HG02678 (cell line): ENCODE results near the gene ARAP1.

Experiments used
- ATAC-seq: cut with Tn5 transposase; IDR thresholded peaks from one replicate; pipeline ENCODE4 v1.9.1; 2021; ENCODE audit warnings: mild to moderate bottlenecking, moderate library complexity; ENCODE audit not compliant: unreplicated experiment

ARAP1 gene

GRCh38 chr11:72705442-72706365, 46.5 kb downstream of the ARAP1 start:
- no peak for ATAC-seq

GRCh38 chr11:72704783-72705265, 47.4 kb downstream of the ARAP1 start:
- no peak for ATAC-seq

DNA sequence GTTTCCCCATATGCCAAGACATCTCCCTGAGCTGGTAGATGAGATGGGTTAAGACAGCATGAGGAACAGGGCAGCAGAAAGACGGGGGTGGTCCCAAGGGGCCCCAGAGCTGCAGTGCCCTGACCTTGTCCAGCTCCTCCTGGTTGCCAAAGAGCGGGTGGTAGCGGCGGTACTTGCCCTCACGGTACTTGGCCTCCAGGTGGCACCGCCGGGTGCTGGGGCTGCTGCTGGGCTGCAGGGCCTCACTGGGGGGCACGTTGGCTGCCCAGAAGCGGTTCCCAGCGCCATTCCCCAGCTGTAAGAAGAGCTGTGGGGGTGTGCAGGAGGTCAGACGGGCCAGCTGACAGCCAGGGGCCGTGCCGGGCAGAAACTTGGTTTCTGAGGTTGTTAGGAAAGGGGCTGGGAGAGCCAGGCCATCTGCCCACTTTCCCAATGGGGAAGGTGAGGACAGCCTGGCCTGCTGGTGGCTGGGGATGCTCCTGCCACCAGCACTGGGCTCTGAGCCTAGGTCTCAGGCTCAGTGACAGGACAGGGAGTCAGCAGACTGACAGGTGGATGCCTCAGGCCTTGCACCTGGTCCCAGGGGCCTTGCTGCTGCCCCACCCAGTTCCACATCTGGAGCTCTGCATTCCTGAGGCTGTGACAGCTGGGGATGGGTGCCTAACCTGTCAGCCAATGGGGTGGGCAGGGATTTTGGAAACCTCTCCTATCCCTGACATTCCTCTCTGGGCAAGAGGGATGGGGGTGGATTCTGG, 48.0 kb downstream of the ARAP1 start:
- ATAC-seq: no peak

DNA sequence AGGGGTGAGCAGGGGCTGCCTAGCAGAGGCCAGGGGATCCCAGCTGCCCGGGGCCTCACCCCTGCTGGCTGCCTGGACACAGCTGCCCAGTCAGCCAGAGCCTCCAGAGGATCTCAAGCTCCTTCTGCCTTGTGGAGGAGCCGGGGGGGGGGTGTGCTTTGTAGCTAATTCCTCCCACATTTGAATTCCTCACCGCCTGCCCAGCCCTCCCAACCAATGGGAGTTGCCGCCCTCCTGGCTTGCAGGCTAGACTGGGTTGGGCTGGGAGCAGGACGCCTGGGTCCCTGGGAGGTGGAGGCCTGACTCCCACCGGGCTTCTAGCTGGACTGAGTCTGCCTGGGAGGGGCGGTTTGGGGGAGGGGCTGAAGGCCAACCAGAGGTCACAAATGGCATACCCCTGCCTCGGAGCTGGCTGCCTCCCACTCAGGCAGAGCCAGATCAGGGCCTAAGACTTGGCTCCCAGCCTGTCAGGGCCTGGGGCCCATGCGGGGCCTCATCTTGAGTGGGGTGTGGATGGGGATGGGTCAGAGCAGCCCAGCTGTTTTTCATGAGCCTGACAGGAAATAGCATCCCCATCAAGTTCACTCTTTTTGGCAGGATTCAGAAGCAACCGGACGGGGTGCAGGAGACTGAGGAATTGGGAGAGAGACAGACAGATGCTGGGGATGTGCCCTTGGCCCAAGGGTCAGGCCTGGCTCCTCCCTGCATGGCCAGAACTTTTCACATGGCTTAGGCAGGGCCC, 48.8 kb downstream of the ARAP1 start:
- ATAC-seq: no peak

DNA sequence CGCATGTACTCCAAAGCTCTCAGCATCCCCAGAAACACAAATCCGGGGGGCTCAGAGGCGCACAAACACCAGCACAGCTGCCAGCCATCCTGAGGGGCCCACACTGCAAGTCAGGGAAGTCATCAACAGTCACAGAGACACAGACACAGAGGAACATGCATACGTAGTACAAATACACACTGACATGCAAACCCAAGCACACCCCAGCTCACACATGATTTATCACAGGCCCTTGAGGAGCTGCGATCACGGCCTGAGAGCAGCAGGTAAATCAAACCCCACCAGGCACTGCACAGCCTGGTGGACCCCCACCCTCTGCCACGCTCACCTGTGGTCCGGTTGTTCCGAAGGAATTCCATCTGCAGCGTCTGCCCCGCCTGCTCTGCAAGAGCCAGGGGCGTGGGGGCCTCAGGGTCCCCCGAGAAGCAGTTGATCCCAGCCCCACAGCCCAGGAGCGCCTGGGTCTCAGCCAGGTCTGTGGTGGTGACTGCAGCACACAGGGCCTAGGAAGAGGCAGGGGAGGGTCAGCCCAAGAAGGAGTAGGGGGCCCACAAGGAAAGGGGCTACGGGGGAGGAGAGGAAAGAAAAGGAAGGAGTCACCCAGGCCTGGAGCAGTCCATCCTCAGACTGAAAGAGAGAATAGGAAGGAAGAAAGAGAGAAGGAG, 49.5 kb downstream of the ARAP1 start:
- ATAC-seq: no peak

GRCh38 chr11:72702096-72702495, 50.1 kb downstream of the ARAP1 start:
- no peak for ATAC-seq

GRCh38 chr11:72701466-72701865, 50.7 kb downstream of the ARAP1 start:
- ATAC-seq: no peak

- no peak for ATAC-seq
These were observed 52.1 kb downstream of the ARAP1 start for GRCh38 chr11:72700146-72700545.

DNA sequence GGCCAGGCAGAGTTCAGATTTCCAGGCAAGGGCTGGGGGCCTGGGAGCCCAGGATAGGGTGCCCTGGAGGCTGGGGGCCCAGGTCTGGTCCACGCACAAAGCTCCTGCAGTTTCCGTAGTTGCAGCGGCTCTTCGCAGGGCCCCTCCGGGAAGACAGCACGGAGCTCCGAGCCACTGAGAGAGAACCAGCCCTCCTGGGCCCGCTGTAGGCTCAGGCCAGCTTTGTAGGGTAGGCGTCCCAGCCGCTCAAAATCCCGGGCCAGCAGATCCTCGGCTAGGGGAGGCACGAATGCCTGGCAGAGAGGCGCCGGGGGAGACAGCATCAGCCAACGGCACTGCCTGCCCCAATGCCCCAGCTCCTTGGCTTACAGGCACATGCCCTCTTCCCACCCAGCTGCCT, 54.4 kb downstream of the ARAP1 start:
- no peak for ATAC-seq

DNA sequence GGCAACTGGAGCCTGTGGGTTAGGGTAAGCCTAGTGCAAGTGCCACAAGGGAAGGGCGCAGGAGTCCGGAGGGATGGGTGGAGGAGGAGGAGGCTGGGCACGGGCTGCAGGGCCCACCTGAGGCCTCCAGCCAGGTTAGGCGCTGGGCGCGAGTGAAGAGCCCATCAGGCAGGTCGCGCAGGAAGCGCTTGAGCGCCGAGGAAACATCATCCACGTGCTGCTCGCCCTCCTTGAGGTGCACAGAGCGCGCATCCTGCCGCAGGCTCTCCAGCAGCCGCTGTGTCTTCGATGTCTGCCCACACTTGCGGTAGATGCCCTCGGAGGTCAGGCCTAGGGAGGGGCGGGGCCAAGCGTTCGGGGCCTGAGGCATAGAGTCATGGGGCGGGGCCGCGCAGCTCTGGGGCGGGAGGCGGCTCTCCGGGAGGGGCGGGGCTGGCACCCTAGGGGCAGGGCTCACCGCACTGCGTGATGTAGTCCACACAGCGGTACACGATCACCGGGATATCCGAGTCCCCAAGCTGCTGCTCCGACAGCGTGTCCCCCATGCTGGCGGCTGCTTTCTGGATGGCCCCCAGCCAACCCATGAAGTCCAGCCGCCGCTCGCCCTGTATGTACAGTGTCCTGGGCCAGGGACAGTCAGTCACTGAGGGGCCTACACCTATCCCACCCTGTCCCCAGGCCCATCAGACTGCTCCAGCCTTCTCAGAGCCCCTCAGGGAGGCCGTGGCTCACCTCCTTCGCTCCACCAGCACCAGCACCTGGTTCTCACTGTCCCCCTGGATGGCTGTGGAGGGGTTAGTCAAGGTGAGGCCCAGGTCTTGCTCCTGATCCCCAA, 55.1 kb downstream of the ARAP1 start:
- no peak for ATAC-seq

GRCh38 chr11:72695354-72695753, 56.9 kb downstream of the ARAP1 start:
- ATAC-seq: no peak

DNA sequence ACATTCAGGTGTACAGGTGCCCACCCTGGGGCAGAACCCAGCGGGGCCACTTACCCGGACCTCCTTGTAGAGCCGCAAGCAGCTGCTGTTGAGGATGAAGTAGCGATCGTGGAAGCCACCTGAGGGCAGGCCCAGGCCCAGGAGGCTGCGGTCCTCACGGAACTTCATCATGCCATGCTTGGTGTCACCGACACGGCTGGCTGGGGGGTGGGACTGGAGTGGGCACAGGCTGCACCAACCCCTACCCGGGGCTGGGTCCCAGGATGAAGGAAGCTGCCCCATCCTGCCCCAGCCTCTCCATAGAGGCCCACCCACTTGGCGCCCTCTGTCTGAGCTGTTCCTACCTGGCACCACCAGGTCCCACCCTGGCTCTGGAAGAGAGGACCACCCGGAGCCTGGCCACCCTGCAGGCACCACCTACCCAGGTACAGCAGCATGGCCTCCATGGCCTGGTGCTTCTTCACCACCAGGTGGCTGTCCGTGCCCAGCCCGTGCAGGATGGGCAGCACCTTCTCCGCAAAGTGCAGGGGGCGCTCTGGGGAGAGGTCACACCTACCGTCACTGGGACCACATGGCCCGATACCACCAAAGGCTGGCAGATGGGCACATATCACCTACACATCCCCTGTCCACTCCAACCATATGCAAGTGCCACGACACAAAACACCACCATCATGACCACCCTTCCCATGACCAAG, 58.8 kb downstream of the ARAP1 start:
- no peak for ATAC-seq

GRCh38 chr11:72692498-72693237, 59.5 kb downstream of the ARAP1 start:
- no peak for ATAC-seq

GRCh38 chr11:72690166-72690565, 62.0 kb downstream of the ARAP1 start:
- no peak for ATAC-seq

DNA sequence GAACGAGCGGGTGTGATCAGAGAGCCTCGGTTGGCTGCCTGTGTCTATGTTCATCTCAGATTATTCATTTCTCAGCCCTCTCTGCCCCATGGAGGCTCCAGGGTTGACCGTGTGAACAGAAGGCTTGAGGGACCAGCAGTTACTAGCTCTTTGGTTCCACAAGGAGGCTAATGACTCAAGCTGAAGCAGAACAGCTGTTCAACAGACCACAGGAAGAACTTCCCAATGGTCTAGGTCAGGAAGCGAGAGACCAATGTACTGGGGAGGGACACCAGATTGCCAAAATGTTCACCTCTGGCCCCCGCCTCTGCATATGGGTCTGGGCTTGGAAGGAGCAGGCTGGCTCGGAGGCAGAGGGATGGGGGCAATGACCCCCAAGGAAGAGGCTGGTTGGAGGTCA, 63.3 kb downstream of the ARAP1 start:
- no peak for ATAC-seq

DNA sequence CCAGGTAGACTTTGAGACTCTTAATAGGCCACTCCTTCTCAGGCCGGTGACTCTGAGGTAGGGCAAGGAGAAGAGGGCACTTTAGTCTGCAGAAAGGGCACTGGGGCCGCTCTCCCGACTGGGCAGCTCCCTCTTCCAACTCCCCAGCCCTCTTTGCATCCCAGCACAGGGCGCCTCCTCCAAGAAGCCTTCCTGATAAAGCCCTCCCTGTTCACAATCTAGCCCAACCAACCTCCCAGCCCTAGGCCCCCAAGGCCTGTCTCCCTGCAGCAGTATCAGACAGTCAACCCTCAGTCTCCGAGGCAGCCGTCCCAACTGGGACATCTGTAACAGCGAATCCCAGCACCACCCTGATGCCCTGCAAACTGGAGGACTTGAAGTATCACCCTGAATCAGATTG, 63.7 kb downstream of the ARAP1 start:
- no peak for ATAC-seq

DNA sequence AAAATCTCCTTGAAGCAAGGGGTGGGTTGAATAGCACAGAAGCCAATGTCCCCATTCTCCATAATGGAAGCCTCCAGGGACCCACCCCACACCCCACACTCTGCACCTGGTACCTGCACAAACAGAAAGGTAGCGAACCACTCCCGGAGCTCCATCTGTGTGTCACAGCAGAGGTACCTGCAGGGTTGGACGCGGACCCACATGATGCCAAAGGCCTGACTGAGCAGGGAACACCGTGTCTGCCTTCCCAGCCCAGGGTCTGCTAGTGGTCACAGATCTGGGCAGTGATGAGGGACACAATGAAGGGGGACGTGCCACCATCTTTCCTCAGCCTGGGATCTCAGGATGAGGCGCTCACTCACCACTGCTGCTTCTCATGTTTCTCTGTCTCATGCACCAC, 64.9 kb downstream of the ARAP1 start:
- ATAC-seq: no peak

- ATAC-seq: no peak
These were observed 65.5 kb downstream of the ARAP1 start for GRCh38 chr11:72686639-72687220.
